ENCODE results near the gene RWDD3. TPM values are rescaled to one million over a fixed set of nuclear protein-coding genes. Genes with fewer than 3 reads are reported as not detected.
A peak's percentile ranks its signal among the peaks of the same experiment; 100 is the strongest.

RWDD3 gene, protein sequence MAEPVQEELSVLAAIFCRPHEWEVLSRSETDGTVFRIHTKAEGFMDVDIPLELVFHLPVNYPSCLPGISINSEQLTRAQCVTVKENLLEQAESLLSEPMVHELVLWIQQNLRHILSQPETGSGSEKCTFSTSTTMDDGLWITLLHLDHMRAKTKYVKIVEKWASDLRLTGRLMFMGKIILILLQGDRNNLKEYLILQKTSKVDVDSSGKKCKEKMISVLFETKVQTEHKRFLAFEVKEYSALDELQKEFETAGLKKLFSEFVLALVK
- total RNA-seq (2021; fragmentation: NEBNext Ultra II Directional; extraction: Animal tissue kit (Norgen Biotek cat#: 25700)): 10 to 100 TPM; 11.7 to 14.6 (median 13.0) TPM
- long read RNA-seq, partial matches to known transcripts: 1 of 15 reads
- long read RNA-seq, other reads (novel, unspliced or antisense): 10 of 15 reads

DNA sequence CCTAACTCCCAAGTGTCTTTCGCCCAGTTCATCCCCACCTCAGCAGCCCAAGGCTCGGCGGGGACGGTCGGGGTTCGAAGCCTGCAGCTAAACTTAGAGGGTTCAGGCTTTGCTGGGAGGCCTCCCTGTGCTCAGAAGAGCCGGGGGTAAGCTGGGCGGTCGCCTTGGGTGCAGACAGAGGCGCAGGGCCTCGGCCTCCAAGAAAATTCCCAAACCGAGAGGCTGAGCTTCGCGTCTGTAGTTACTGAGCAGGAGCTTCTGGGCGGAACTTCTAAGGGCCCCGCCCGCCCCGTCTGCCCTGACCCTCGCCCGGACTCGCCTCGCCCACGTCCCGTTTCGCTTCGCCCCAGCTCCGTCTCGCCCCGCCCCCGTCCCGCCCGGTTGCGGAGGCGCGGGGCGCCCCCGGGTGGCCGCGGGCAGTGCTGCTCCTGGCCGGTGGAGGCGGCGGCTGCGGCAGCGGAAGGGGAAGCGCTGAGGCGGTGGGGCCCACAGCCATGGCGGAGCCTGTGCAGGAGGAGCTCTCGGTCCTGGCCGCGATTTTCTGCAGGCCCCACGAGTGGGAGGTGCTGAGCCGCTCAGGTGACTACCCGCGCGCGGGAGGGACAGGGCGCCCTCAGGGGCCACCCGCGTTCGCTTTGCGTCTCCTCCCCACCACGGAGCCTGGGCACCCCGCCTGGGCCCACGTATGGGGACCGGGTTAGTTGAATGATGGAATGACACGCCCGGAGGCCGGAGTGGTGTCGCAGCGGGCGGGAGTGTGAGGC lies at the start of gene RWDD3:
TSS of gene RWDD3 (plus strand) at position 474 of the 764 bp plus-strand sequence. CDS start at position 495, 21 bp downstream.
- Mint-ChIP-seq H3K4me3 (peak within 1 kb of the TSS; percentile 98), H3K4me1 (ENCODE audit: low read depth) (peaks cover 49% of the 10 kb centered on the region), H3K9me3 (no peaks in the 10 kb centered on the region), H3K36me3 (ENCODE audit: low read depth) (peaks cover 13% of the 10 kb centered on the region), H3K27ac (peak within 1 kb of the TSS; percentile 90), H3K27me3 (ENCODE audit: insufficient read depth) (no peaks in the 10 kb centered on the region)
- TF ChIP-seq, protein P1, sequence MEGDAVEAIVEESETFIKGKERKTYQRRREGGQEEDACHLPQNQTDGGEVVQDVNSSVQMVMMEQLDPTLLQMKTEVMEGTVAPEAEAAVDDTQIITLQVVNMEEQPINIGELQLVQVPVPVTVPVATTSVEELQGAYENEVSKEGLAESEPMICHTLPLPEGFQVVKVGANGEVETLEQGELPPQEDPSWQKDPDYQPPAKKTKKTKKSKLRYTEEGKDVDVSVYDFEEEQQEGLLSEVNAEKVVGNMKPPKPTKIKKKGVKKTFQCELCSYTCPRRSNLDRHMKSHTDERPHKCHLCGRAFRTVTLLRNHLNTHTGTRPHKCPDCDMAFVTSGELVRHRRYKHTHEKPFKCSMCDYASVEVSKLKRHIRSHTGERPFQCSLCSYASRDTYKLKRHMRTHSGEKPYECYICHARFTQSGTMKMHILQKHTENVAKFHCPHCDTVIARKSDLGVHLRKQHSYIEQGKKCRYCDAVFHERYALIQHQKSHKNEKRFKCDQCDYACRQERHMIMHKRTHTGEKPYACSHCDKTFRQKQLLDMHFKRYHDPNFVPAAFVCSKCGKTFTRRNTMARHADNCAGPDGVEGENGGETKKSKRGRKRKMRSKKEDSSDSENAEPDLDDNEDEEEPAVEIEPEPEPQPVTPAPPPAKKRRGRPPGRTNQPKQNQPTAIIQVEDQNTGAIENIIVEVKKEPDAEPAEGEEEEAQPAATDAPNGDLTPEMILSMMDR (IDR thresholded peaks at IDR 0.05): peak; percentile 94
- peak; percentile 81 for DNase-seq

DNA sequence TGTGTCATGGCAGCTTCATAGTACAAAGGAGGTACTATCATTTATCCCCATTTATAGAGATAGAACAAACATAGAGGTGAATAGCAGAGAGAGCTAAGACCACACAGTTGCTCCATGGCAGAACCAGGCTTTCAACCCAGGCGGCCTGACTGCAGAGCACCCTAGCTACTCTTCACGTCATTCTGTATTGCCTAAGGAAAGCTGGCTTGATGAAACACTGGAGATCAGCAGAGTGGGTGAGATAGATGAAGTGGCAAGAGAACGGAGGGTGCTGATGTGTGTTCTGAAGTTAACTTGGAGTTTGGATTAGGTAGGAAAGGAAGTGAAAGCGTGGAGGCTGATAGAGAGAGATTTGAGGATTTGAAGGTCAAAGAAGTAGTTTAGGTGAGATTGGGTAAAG lies 47.9 kb upstream of the RWDD3 start:
- Mint-ChIP-seq H3K4me1 (ENCODE audit: low read depth) (no peaks in the 10 kb centered on the region), H3K27ac (no peak overlapping the region), H3K36me3 (ENCODE audit: low read depth) (no peaks in the 10 kb centered on the region), H3K27me3 (ENCODE audit: insufficient read depth) (peaks cover 6% of the 10 kb centered on the region), H3K9me3 (no peaks in the 10 kb centered on the region), H3K4me3 (no peak overlapping the region)
- DNase-seq: no peak
- TF ChIP-seq, protein P1 (IDR thresholded peaks at IDR 0.05): no peak

DNA sequence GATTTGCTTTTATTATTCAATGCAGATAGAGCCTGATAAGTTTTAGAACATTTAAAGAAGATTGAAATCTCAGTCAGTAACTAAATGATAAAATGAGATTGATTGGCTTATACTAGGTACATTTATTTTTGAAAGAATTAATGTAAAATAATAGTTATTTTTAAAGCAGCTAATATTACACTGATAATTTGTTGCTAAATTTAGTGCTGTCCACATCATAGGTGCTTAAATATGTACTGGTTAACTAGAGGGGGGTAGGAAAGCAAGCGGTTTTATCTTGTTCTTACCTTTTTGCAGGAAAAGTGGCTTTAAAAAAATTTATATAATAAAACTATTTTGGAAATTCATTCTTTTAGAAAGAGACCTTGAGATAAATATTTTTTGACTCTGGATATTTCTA lies 40.4 kb upstream of the RWDD3 start:
- H3K27me3 Mint-ChIP-seq (ENCODE audit: insufficient read depth): peaks cover 2% of the 10 kb centered on the region; the same call in 1 of the 2 replicates
- TF ChIP-seq, protein P1 (IDR thresholded peaks at IDR 0.05): no peak
- no peak for DNase-seq
- no peak overlapping the region for H3K4me3 Mint-ChIP-seq
- no peak overlapping the region for H3K27ac Mint-ChIP-seq
- no peaks in the 10 kb centered on the region for H3K9me3 Mint-ChIP-seq
- no peaks in the 10 kb centered on the region for H3K36me3 Mint-ChIP-seq (ENCODE audit: low read depth)
- peaks cover 6% of the 10 kb centered on the region; the same call in 1 of the 2 replicates for H3K4me1 Mint-ChIP-seq (ENCODE audit: low read depth)

DNA sequence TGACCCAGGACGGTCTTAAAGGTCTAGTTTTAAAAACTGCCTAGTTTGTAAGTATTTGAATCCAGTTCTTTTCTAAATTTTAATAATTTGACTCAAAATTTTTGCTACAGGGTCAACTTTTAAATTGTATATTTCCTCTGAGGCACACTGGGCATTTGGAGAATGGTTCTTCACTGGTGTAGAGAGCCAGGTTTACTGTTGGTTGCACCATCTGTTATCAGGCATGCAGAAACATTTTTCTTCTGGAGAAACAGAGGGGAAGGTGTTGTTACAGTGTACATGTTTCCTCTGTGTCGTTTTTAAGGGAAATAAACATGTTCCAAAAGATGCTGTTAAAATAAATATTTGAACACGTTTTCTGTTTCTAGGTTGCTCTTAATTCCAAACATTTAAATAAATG lies 39.0 kb upstream of the RWDD3 start:
- no peaks in the 10 kb centered on the region for H3K36me3 Mint-ChIP-seq (ENCODE audit: low read depth)
- H3K9me3 Mint-ChIP-seq: no peaks in the 10 kb centered on the region
- H3K4me1 Mint-ChIP-seq (ENCODE audit: low read depth): peaks cover 6% of the 10 kb centered on the region; the same call in 1 of the 2 replicates
- H3K27ac Mint-ChIP-seq: no peak overlapping the region
- peaks cover 3% of the 10 kb centered on the region for H3K27me3 Mint-ChIP-seq (ENCODE audit: insufficient read depth)
- DNase-seq: no peak
- TF ChIP-seq, protein P1 (IDR thresholded peaks at IDR 0.05): no peak
- H3K4me3 Mint-ChIP-seq: no peak overlapping the region

DNA sequence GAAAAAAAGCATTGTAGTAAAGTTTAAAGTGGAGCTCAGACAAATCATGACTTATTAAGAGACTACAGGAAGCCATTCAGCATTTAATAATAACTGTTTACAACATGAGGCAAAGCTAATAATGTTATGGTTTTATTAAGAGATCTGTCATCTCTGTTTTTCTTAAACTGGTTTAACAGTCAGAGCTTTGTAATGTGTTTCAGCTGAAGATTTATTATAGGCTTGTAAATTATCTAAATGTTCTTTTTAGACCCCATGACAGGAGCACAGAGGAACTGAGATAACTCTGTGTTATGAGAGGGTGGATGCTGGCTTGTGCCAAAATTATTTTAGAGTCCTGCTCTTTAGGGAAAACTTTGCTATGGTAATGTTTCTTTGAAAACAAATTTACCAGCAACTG lies 38.0 kb upstream of the RWDD3 start:
- Mint-ChIP-seq H3K4me1 (ENCODE audit: low read depth) (peaks cover 6% of the 10 kb centered on the region; the same call in 1 of the 2 replicates), H3K36me3 (ENCODE audit: low read depth) (no peaks in the 10 kb centered on the region), H3K27me3 (ENCODE audit: insufficient read depth) (peaks cover 6% of the 10 kb centered on the region), H3K4me3 (no peak overlapping the region), H3K9me3 (no peaks in the 10 kb centered on the region), H3K27ac (no peak overlapping the region)
- TF ChIP-seq, protein P1 (IDR thresholded peaks at IDR 0.05): no peak
- no peak for DNase-seq

Measured in HFFc6 (cell line).